GM18498 (cell line): ENCODE measurements around the gene BCS1L.
"Not testable (repeated sequence)": the region's sequence is repeated elsewhere in the genome, so short reads cannot be mapped to it uniquely, and the experiment has no call there.

ENCODE experiments used
- ATAC-seq: cut with Tn5 transposase; IDR thresholded peaks from one replicate; pipeline ENCODE4 v1.9.1; 2021; ENCODE audit warnings: mild to moderate bottlenecking, moderate library complexity; ENCODE audit not compliant: unreplicated experiment

The BCS1L gene

DNA sequence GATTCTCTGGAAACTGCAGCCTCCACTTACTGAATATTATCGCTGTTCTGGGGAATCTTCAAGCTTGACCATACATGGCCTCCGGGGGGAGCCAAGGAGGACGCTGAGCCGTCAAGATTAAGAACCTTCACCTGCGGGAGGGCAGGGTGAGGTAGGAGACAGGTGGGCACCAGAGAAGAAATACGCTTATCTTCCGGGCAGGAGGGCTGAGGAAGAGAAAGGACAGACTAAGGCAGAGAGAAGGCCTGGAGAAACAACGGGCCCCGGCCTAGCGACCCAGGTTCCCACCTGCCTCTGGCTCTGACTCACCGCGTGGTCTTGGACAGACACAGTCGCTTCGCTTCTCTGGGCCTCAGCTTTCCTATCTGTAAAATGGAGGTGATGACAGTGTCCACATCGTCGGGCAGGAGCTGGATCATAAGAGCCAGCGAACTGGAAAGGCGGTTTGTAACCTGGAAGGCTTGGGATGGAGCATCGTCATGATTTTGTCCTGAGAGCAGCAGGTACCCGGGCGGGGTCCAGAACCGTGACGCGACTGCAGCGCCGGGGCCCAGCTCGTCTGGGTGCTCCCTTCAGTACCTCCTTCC lies 719 bp upstream of the BCS1L start:
- ATAC-seq: peak; percentile 35

- no peak for ATAC-seq
These were observed 490 bp downstream of the BCS1L start for GRCh38 chr2:218659988-218660358.

GRCh38 chr2:218662377-218662776 lies 2.9 kb downstream of the BCS1L start:
- no peak for ATAC-seq

DNA sequence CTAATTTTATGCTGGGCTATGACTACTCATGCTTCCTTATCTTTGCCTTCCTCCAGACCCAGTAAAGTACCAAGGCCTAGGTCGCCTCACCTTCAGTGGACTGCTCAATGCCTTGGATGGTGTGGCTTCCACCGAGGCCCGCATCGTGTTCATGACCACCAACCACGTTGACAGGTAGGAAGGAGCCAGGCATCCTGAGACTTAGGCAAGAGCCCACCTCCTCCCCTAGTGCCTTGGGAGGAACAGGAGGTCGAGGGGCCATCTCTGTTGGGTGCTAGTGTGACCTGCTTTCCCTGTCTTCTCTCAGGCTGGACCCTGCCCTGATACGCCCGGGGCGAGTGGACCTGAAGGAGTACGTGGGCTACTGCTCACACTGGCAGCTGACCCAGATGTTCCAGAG lies 3.3 kb downstream of the BCS1L start:
- ATAC-seq: no peak

GRCh38 chr2:218663901-218664300 lies 4.4 kb downstream of the BCS1L start:
- no peak for ATAC-seq

DNA sequence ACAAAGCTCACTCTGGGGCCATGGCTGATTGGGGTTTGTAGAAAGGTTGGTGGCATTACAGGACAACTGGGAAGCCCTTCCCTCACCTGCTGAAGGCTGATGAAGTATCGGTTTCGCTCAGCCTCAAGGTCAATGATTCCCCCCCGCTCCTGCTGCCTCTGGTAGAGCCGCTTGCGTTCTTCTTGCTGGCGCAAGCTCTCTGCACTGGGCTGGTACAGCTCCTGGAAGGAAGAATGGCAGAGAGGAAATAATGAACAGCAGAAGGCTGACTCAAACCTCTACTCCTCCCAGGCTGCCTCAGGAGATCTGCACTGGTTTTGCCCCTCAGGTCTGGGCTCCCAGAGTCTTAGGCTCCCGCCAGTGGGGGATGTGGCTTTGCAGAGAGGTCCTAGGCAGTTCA lies 5.2 kb downstream of the BCS1L start:
- no peak for ATAC-seq

GRCh38 chr2:218671097-218671653 lies 11.7 kb downstream of the BCS1L start:
- ATAC-seq: no peak

DNA sequence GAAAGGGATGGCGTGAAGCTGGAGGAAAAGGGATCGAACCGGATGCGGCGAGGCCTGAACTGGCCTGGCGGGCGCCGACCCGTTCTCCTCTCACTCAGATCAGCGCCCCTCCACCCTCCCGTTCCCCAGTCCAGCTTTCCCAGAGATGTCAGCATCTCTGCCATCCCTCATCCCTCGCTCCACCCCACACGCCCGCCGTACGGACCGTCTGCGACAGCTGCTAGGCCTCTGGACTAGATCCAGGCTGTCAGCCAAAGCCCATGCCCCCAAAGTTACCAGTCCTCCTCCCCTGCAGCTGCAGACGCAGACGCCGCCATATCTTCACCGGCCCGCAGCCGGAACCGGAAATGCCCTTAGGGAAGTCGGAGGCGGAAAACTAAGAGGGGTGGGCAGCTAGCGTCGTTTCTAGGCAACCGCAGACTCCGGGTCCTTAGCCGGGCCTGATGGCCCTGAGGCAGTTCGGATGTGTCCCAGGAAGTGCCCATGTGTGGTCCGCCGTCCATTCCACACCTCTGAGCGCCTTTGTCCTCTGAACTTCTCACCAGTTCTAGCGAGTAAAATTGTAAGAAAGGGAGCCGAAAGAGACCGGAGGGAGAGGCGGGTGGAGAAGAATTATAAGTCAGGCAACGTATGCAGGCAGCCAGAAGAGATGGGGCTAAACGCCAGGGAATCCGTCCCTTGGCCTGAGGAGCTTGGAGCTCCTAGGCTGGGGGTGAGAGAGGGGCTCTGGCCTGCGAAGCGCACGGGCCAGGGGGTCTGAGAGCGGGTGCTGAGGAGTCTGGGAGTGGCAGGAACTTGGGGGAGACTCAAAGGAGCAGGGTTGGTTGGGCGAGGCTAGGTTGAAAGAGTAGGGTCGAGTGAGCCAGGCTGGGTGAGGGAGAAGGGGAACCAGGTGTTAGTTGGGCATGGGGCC lies 12.4 kb downstream of the BCS1L start, which contains the start of the genes RNF25 and STK36:
Gene RNF25, minus strand, starts transcription at position 349 of the 913 bp plus-strand sequence. Its CDS starts 32 bp downstream, at position 317.
Gene STK36, plus strand, starts transcription at position 433 of the 913 bp plus-strand sequence. CDS start 744 bp downstream, outside the sequence.
- peak; percentile 99 for ATAC-seq

GRCh38 chr2:218679119-218679518 lies 19.6 kb downstream of the BCS1L start:
- no peak for ATAC-seq

- no peak for ATAC-seq
These were observed 20.6 kb downstream of the BCS1L start for GRCh38 chr2:218680061-218680460.

GRCh38 chr2:218687400-218688060 lies 28.0 kb downstream of the BCS1L start:
- ATAC-seq: not testable (repeated sequence)

- ATAC-seq: no peak
These were observed 31.8 kb downstream of the BCS1L start for GRCh38 chr2:218691234-218691633.

- no peak for ATAC-seq
These were observed 35.1 kb downstream of the BCS1L start for GRCh38 chr2:218694405-218695145.

DNA sequence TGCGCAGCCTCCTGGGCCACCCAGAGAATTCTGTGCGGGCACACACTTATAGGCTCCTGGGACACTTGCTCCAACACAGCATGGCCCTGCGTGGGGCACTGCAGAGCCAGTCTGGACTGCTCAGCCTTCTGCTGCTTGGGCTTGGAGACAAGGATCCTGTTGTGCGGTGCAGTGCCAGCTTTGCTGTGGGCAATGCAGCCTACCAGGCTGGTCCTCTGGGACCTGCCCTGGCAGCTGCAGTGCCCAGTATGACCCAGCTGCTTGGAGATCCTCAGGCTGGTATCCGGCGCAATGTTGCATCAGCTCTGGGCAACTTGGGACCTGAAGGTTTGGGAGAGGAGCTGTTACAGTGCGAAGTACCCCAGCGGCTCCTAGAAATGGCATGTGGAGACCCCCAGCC lies 39.4 kb downstream of the BCS1L start:
- ATAC-seq: no peak

- no peak for ATAC-seq
These were observed 42.3 kb downstream of the BCS1L start for GRCh38 chr2:218701806-218702205.

- no peak for ATAC-seq
These were observed 43.9 kb downstream of the BCS1L start for GRCh38 chr2:218703341-218703740.

GRCh38 chr2:218708086-218708485 lies 48.6 kb downstream of the BCS1L start:
- peak; percentile 30 for ATAC-seq

DNA sequence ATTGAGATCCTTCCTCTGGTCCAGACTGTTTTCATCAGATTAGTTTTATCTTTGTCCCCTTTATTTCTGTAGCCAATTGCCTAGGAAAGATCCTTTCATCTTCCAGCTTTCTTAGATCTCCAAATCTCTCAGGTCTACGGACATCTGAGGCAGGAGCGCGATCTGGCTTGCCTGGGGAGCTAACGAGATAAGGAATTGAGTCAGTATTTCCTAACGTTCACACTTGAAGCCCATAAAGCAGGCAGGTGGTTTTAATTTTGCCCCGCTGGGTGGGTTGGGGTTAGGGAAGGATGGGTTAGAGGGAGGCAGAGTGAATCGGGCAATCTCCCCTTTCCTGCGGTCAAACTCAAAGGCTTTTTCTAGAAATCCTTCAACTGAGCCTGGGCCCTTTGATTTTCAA lies 50.4 kb downstream of the BCS1L start:
- no peak for ATAC-seq

- ATAC-seq: no peak
These were observed 50.8 kb downstream of the BCS1L start for GRCh38 chr2:218710334-218710686.

GRCh38 chr2:218710687-218711549 lies 51.4 kb downstream of the BCS1L start, which contains the start of gene TTLL4:
Gene TTLL4 (plus strand): TSS chr2:218710835. CDS start chr2:218737677, 26,842 bp downstream.
- ATAC-seq: peak; percentile 92
